Activated effector memory CD4-positive, alpha-beta T cell treated with anti-CD3 and anti-CD28 coated beads, Interleukin-2, amount 50 U/mL, for 16 hours (primary cell): Measurements from ENCODE around the gene NKX6-1.
A peak's percentile ranks its signal among the peaks of the same experiment; 100 is the strongest.

ENCODE experiments used
- DNase-seq: peaks from one replicate; pipeline ENCODE4 v3.0.0-alpha.2; 2020

NKX6-1 gene

GRCh38 chr4:84497504-84498202, 1.4 kb downstream of the NKX6-1 start:
- DNase-seq = no peak

GRCh38 chr4:84496706-84497503, 2.2 kb downstream of the NKX6-1 start:
- peak; percentile 63 for DNase-seq

GRCh38 chr4:84496331-84496705, 2.8 kb downstream of the NKX6-1 start:
- DNase-seq = no peak

- no peak for DNase-seq
Observed at GRCh38 chr4:84495794-84496261, 3.3 kb downstream of the NKX6-1 start.

- no peak for DNase-seq
Observed at GRCh38 chr4:84495118-84495793, 3.8 kb downstream of the NKX6-1 start.

GRCh38 chr4:84494531-84494930, 4.6 kb downstream of the NKX6-1 start:
- no peak for DNase-seq

GRCh38 chr4:84494076-84494475, 5.0 kb downstream of the NKX6-1 start:
- no peak for DNase-seq

- no peak for DNase-seq
Observed at GRCh38 chr4:84493092-84493850, 5.8 kb downstream of the NKX6-1 start.

GRCh38 chr4:84492737-84493091, 6.4 kb downstream of the NKX6-1 start:
- no peak for DNase-seq

GRCh38 chr4:84492290-84492689, 6.8 kb downstream of the NKX6-1 start:
- no peak for DNase-seq

- no peak for DNase-seq
Observed at GRCh38 chr4:84491481-84491880, 7.6 kb downstream of the NKX6-1 start.

- no peak for DNase-seq
Observed at GRCh38 chr4:84490663-84491062, 8.4 kb downstream of the NKX6-1 start.

GRCh38 chr4:84484236-84484635, 14.9 kb downstream of the NKX6-1 start:
- DNase-seq = no peak

- no peak for DNase-seq
Observed at GRCh38 chr4:84483688-84484087, 15.4 kb downstream of the NKX6-1 start.

GRCh38 chr4:84482564-84483563, 16.2 kb downstream of the NKX6-1 start:
- DNase-seq = no peak

GRCh38 chr4:84481860-84482245, 17.2 kb downstream of the NKX6-1 start:
- DNase-seq = no peak

GRCh38 chr4:84481077-84481859, 17.8 kb downstream of the NKX6-1 start:
- no peak for DNase-seq

GRCh38 chr4:84480082-84480481, 19.0 kb downstream of the NKX6-1 start:
- DNase-seq = no peak

GRCh38 chr4:84479663-84480062, 19.4 kb downstream of the NKX6-1 start:
- DNase-seq = no peak

- no peak for DNase-seq
Observed at GRCh38 chr4:84477738-84478137, 21.4 kb downstream of the NKX6-1 start.

- no peak for DNase-seq
Observed at GRCh38 chr4:84474107-84474506, 25.0 kb downstream of the NKX6-1 start.
